ENCODE data around the gene IL1RAPL1. TPM values are rescaled to one million over a fixed set of nuclear protein-coding genes. Genes with fewer than 3 reads are reported as not detected.

The IL1RAPL1 gene
- total RNA-seq, 3 donors from 2014 or later, result 0.34 to 0.79 TPM; not detected in 1

- no peak for DNase-seq
- H3K36me3 ChIP-seq (ENCODE audit: low read depth), result no peaks in the 10 kb centered on the region
- no peak for ATAC-seq
- no peaks in the 10 kb centered on the region for H3K4me1 ChIP-seq (ENCODE audit: low read depth)
- no peak overlapping the region for H3K4me3 ChIP-seq
- intact Hi-C loops (cut with DNase I, micrococcal nuclease), result no loop called here
- no peaks in the 10 kb centered on the region for H3K9me3 ChIP-seq
- no peak for TF ChIP-seq CTCF (IDR thresholded peaks at IDR 0.05)
Observed at GRCh38 chrX:28876408-28876807, 289.2 kb downstream of the IL1RAPL1 start.

GRCh38 chrX:28876901-28877300, 289.7 kb downstream of the IL1RAPL1 start:
- DNase-seq (no peak), ATAC-seq (no peak)
- intact Hi-C loops (cut with DNase I, micrococcal nuclease), result no loop called here
- H3K9me3 ChIP-seq, result no peaks in the 10 kb centered on the region
- no peak overlapping the region for H3K4me3 ChIP-seq
- H3K4me1 ChIP-seq (ENCODE audit: low read depth), result no peaks in the 10 kb centered on the region
- no peaks in the 10 kb centered on the region for H3K36me3 ChIP-seq (ENCODE audit: low read depth)
- no peak for TF ChIP-seq CTCF (IDR thresholded peaks at IDR 0.05)

GRCh38 chrX:28880136-28880535, 292.9 kb downstream of the IL1RAPL1 start:
- ATAC-seq, result no peak
- H3K36me3 ChIP-seq (ENCODE audit: low read depth), result no peaks in the 10 kb centered on the region
- no peaks in the 10 kb centered on the region for H3K4me1 ChIP-seq (ENCODE audit: low read depth)
- H3K4me3 ChIP-seq, result no peak overlapping the region
- DNase-seq, result no peak
- H3K9me3 ChIP-seq, result no peaks in the 10 kb centered on the region
- TF ChIP-seq CTCF (IDR thresholded peaks at IDR 0.05), result no peak
- intact Hi-C loops (cut with DNase I, micrococcal nuclease), result no loop called here

- no peak overlapping the region for H3K4me3 ChIP-seq
- ATAC-seq, result no peak
- H3K9me3 ChIP-seq, result no peaks in the 10 kb centered on the region
- H3K4me1 ChIP-seq (ENCODE audit: low read depth), result no peaks in the 10 kb centered on the region
- DNase-seq, result no peak
- no peaks in the 10 kb centered on the region for H3K36me3 ChIP-seq (ENCODE audit: low read depth)
- intact Hi-C loops (cut with DNase I, micrococcal nuclease), result no loop called here
- no peak for TF ChIP-seq CTCF (IDR thresholded peaks at IDR 0.05)
Observed at GRCh38 chrX:28884823-28885222, 297.6 kb downstream of the IL1RAPL1 start.

- no peak for ATAC-seq
- intact Hi-C loops (cut with DNase I, micrococcal nuclease), result no loop called here
- no peak overlapping the region for H3K4me3 ChIP-seq
- H3K9me3 ChIP-seq, result no peaks in the 10 kb centered on the region
- no peak for DNase-seq
- no peaks in the 10 kb centered on the region for H3K4me1 ChIP-seq (ENCODE audit: low read depth)
- no peak for TF ChIP-seq CTCF (IDR thresholded peaks at IDR 0.05)
- no peaks in the 10 kb centered on the region for H3K36me3 ChIP-seq (ENCODE audit: low read depth)
Observed at GRCh38 chrX:28888416-28888815, 301.2 kb downstream of the IL1RAPL1 start.

GRCh38 chrX:28889591-28890090, 302.4 kb downstream of the IL1RAPL1 start:
- no peak for TF ChIP-seq CTCF (IDR thresholded peaks at IDR 0.05)
- DNase-seq, result no peak
- no peak for ATAC-seq
- no peaks in the 10 kb centered on the region for H3K4me1 ChIP-seq (ENCODE audit: low read depth)
- no peaks in the 10 kb centered on the region for H3K9me3 ChIP-seq
- no peaks in the 10 kb centered on the region for H3K36me3 ChIP-seq (ENCODE audit: low read depth)
- intact Hi-C loops (cut with DNase I, micrococcal nuclease), result no loop called here
- no peak overlapping the region for H3K4me3 ChIP-seq

All from mucosa of descending colon (tissue), 3 donors.